HepG2 (cell line): Measurements from ENCODE around the gene TMEM187. TPM values are rescaled to one million over a fixed set of nuclear protein-coding genes. Genes with fewer than 3 reads are reported as not detected.

Experiments
- ATAC-seq: fragments of 200-7000 bp; cut with Tn5 transposase; 3 replicates; pipeline ENCODE4 v1.9.1; 2020; ENCODE audit warnings: mild to moderate bottlenecking, moderate library complexity
- BruUV-seq: library from RNA; stranded (reverse); fragments of 400-500 nt; replicated peaks from 2 replicates; lab custom pipeline; 2021; lab: Mats Ljungman, UMichigan
- CTCF ChIA-PET: fragments of 300-600 bp; formaldehyde crosslinking; extraction: SDS; loops from one replicate; lab custom pipeline; 2021; ENCODE audit warnings: low total read pairs, inconsistent platforms, low intra/inter-chr PET ratio; lab: Yijun Ruan, JAX
- POLR2A ChIA-PET: fragments of 350-600 bp; sonication (Branson Sonifier 250); formaldehyde crosslinking; loops from one replicate; lab custom pipeline; 2020; ENCODE audit warnings: antibody characterized with exemption, inconsistent platforms; lab: Yijun Ruan, JAX
- DNase-seq: peaks from one replicate; pipeline ENCODE4 v3.0.0-alpha.2; 2015; ENCODE audit warnings: low spot score
- FAIRE-seq: peaks from 3 replicates; lab custom pipeline; 2011; peaks lifted over from hg19 to GRCh38; lab: Jason Lieb, UNC
- H2AFZ ChIP-seq: one replicate; pipeline ENCODE4 v1.6.1; 2011; ENCODE audit warnings: low read length, inconsistent platforms
- H3K27ac ChIP-seq: fragments of 300-600 bp; 3 replicates; pipeline ENCODE4 v1.8.0; 2011; ENCODE audit warnings: mixed run types, mild to moderate bottlenecking, mixed read lengths, low read length, inconsistent platforms; ENCODE audit not compliant: insufficient read depth; ENCODE audit errors: extremely low read length
- H3K27me3 ChIP-seq, 2 experiments: fragments of 200-600 bp in 1 of 2; 2 replicates in 1 of 2; 3 replicates in 1 of 2; pipeline versions ENCODE4 v1.6.0 to v1.8.0; 2011; ENCODE audit warnings: low read length in 2 of 2, mild to moderate bottlenecking in 2 of 2, moderate library complexity in 2 of 2, inconsistent platforms in 1 of 2; ENCODE audit not compliant: insufficient read depth in 2 of 2, control insufficient read depth in 1 of 2
- H3K36me3 ChIP-seq, 2 experiments: fragments of 200-600 bp in 1 of 2; replicated peaks in 1 of 2; 2 replicates in 1 of 2; 3 replicates in 1 of 2; pipeline versions ENCODE4 v1.5.1 to v1.8.0; 2011; ENCODE audit warnings: low read length in 2 of 2, inconsistent platforms in 1 of 2; ENCODE audit not compliant: insufficient read depth in 2 of 2, control insufficient read depth in 1 of 2
- H3K4me1 ChIP-seq: 2 replicates; pipeline ENCODE4 v1.5.1; 2012; ENCODE audit warnings: low read length, inconsistent platforms; ENCODE audit not compliant: insufficient read depth
- H3K4me2 ChIP-seq: 2 replicates; pipeline ENCODE4 v1.6.0; 2011; ENCODE audit warnings: low read depth, low read length, inconsistent platforms
- H3K4me3 ChIP-seq, 3 experiments: fragments of 200-600 bp in 1 of 3; sonication (generic), shearing (Covaris generic) in 1 of 3; replicated peaks in 1 of 3; 2 replicates each; pipeline ENCODE4 v1.5.1; 2011 to 2016; ENCODE audit warnings: low read length in 3 of 3, inconsistent platforms in 2 of 3, low read depth in 2 of 3, mild to moderate bottlenecking in 2 of 3, control low read depth in 1 of 3, mixed read lengths in 1 of 3; ENCODE audit not compliant: insufficient read depth in 1 of 3
- H3K79me2 ChIP-seq: one replicate; pipeline ENCODE4 v1.6.1; 2011; ENCODE audit warnings: low read length, inconsistent platforms; ENCODE audit not compliant: insufficient read depth
- H3K9ac ChIP-seq: 2 replicates; pipeline ENCODE4 v1.6.0; 2011; ENCODE audit warnings: mild to moderate bottlenecking, low read depth, low read length, inconsistent platforms; ENCODE audit not compliant: insufficient read depth
- H3K9me3 ChIP-seq: 2 replicates; pipeline ENCODE4 v1.5.1; 2012; ENCODE audit warnings: mild to moderate bottlenecking, low read length
- H4K20me1 ChIP-seq: 2 replicates; pipeline ENCODE4 v1.6.0; 2011; ENCODE audit warnings: inconsistent platforms, mild to moderate bottlenecking, low read length, moderate library complexity; ENCODE audit not compliant: insufficient read depth
- CBX1 ChIP-seq: IDR thresholded peaks from one replicate; pipeline ENCODE4 v1.6.1; 2016; ENCODE audit warnings: antibody characterized with exemption, low read depth
- CC2D1A ChIP-seq: sonication (generic); formaldehyde crosslinking; IDR thresholded peaks from 2 replicates; pipeline ENCODE4 v1.8.1; 2023; ENCODE audit warnings: mild to moderate bottlenecking, missing genetic modification reagents
- HOXA7 ChIP-seq: sonication (generic); formaldehyde crosslinking; IDR thresholded peaks from 2 replicates; pipeline ENCODE4 v1.8.1; 2022; ENCODE audit warnings: mild to moderate bottlenecking, missing genetic modification reagents, moderate library complexity
- MAFK ChIP-seq, 2 experiments: IDR thresholded peaks in 1 of 2; conservative IDR thresholded peaks in 1 of 2; 2 replicates each; pipeline ENCODE4 v1.6.1; 2011; ENCODE audit warnings: improper control_type of control experiment in 2 of 2, low read length in 2 of 2
- REXO4 ChIP-seq: sonication (generic); formaldehyde crosslinking; IDR thresholded peaks from 2 replicates; pipeline ENCODE4 v1.8.0; 2022; ENCODE audit warnings: missing genetic modification reagents, mild to moderate bottlenecking, borderline replicate concordance
- STAT6 ChIP-seq: sonication (generic); formaldehyde crosslinking; IDR thresholded peaks from 2 replicates; pipeline ENCODE4 v1.4.0; 2020; ENCODE audit warnings: missing genetic modification reagents, mild to moderate bottlenecking, borderline replicate concordance
- TCF7L2 ChIP-seq: IDR thresholded peaks from 2 replicates; pipeline ENCODE4 v1.6.1; 2011; ENCODE audit warnings: mild to moderate bottlenecking, low read depth, low read length, moderate library complexity
- TSC22D2 ChIP-seq: sonication (generic); formaldehyde crosslinking; IDR thresholded peaks from 2 replicates; pipeline ENCODE4 v1.5.1; 2020; ENCODE audit warnings: missing genetic modification reagents, mild to moderate bottlenecking, borderline replicate concordance
- ZBTB49 ChIP-seq: sonication (generic); formaldehyde crosslinking; IDR thresholded peaks from 2 replicates; pipeline ENCODE4 v1.4.0; 2020; ENCODE audit warnings: missing genetic modification reagents, borderline replicate concordance
- ZNF205 ChIP-seq: IDR thresholded peaks from 2 replicates; pipeline ENCODE4 v1.6.1; 2018; ENCODE audit warnings: missing biosample characterization, missing genetic modification reagents
- ZNF280B ChIP-seq: sonication (generic); formaldehyde crosslinking; IDR thresholded peaks from 2 replicates; pipeline ENCODE4 v1.5.0; 2020; ENCODE audit warnings: missing genetic modification reagents, mild to moderate bottlenecking, borderline replicate concordance
- ZNF414 ChIP-seq: sonication (generic); formaldehyde crosslinking; IDR thresholded peaks from 2 replicates; pipeline ENCODE4 v1.5.0; 2020; ENCODE audit warnings: missing genetic modification reagents
- ZNF567 ChIP-seq: sonication (generic); formaldehyde crosslinking; IDR thresholded peaks from 2 replicates; pipeline ENCODE4 v1.8.1; 2023; ENCODE audit warnings: mild to moderate bottlenecking, missing genetic modification reagents, borderline replicate concordance
- WGBS: methylation state at CpG from one replicate; pipeline ENCODE4 v1.1.6; 2017; ENCODE audit warnings: low lambda C conversion rate; 5-methylcytosine and 5-hydroxymethylcytosine counted together
- in situ Hi-C: cut with HindIII; loops from 2 replicates; pipeline ENCODE4 v1.10.0; 2017; ENCODE audit warnings: low pct_unique_long_range_greater_than_20kb; ENCODE audit not compliant: extremely low pct_ligation_motif_present
- intact Hi-C: fragments of 100-400 bp; cut with micrococcal nuclease; formaldehyde crosslinking; loops from one replicate; pipeline ENCODE4 v1.10.0; 2022; ENCODE audit not compliant: unreplicated experiment
- polyA plus RNA-seq, 8 experiments: library from polyadenylated mRNA; depleted of rRNA in 3 of 8; stranded (reverse) in 7 of 8; unstranded in 1 of 8; fragments of >200 nt; fragmentation: Illumina TruSeq in 4 of 8; extraction: Trizol in 4 of 8; gene quantifications; 2 replicates each; pipeline versions ENCODE4 v1.2.1 to v1.2.3, GENCODE V29; 2011 to 2016; ENCODE audit warnings: low read depth in 4 of 8, missing spikeins in 1 of 8, mixed read lengths in 1 of 8; ENCODE audit not compliant: insufficient read depth in 1 of 8
- total RNA-seq, 5 experiments: library from RNA; depleted of rRNA; stranded (reverse); fragments of >200 nt; fragmentation: Illumina TruSeq; extraction: Trizol; gene quantifications; 2 replicates each; pipeline ENCODE4 v1.2.3, GENCODE V29; 2016; ENCODE audit warnings: low read depth in 1 of 5

Gene TMEM187
- total and polyA plus RNA-seq, 2 of the 13 experiments (the other 11 are each of a cell fraction or from before 2014, with no cell fraction given): 2.2 to 6.2 TPM

- TF ChIP-seq ZBTB49 (CRISPR knock-in tag) (no peak), ZNF414 (no peak)
Measured at GRCh38 chrX:153927922-153928760, 44.4 kb upstream of the TMEM187 start (continued).

- intact Hi-C loops: no loop called here
- peaks cover 45% of the 10 kb centered on the region for H3K4me1 ChIP-seq
- peaks cover 3% of the 10 kb centered on the region for H3K79me2 ChIP-seq
- no peaks in the 10 kb centered on the region for H3K9me3 ChIP-seq
- no peak overlapping the region; the same call in 1 of the 2 replicates for H3K9ac ChIP-seq
- BruUV-seq: no TSS peak
- in situ Hi-C loops: no loop called here
- no peak overlapping the region for H2AFZ ChIP-seq
- peaks cover 1 to 8% of the 10 kb centered on the region in 2 experiments; a peak in 1 of 5 replicates for H3K36me3 ChIP-seq
- peak overlapping the region; percentile 27 for H3K4me2 ChIP-seq
- ChIA-PET CTCF (no interaction called here), POLR2A (interaction anchor here (0.6 to 4.2 kb wide), 11 partner anchors 11 to 301 kb away, joined by 3 to 82 read pairs (median 4); partner anchors contain the start of genes HCFC1, IDH3G, IRAK1 and RENBP)
- no peaks in the 10 kb centered on the region for H3K27me3 ChIP-seq
- FAIRE-seq (no peak), DNase-seq (no peak), ATAC-seq (no peak)
- no peak overlapping the region; a peak in 1 of 6 replicates for H3K4me3 ChIP-seq
- no peaks in the 10 kb centered on the region for H4K20me1 ChIP-seq
- WGBS: 64% methylated on average over 3 of the region's 9 CpGs
- no peak overlapping the region for H3K27ac ChIP-seq
- no peak for TF ChIP-seq STAT6 (CRISPR knock-in tag)
- no peak for TF ChIP-seq ZNF567 (CRISPR knock-in tag)
- TF ChIP-seq MAFK (conservative IDR thresholded peaks at IDR 0.05 in 1 of 2, IDR thresholded peaks at IDR 0.05 in 1 of 2; ENCODE audit: low read length in 2 of 2): no peak
- no peak for TF ChIP-seq HOXA7 (CRISPR knock-in tag)
- TF ChIP-seq ZNF205 (CRISPR knock-in tag): no peak
- no peak for TF ChIP-seq REXO4 (CRISPR knock-in tag)
- no peak for TF ChIP-seq CC2D1A (CRISPR knock-in tag)
- no peak for TF ChIP-seq CBX1
- TF ChIP-seq TCF7L2: no peak
- TF ChIP-seq TSC22D2 (CRISPR knock-in tag): no peak
- no peak for TF ChIP-seq ZNF280B (CRISPR knock-in tag)
Measured at GRCh38 chrX:153928846-153929245, 43.7 kb upstream of the TMEM187 start.
